ENCODE results near the gene STKLD1.

The STKLD1 gene

DNA sequence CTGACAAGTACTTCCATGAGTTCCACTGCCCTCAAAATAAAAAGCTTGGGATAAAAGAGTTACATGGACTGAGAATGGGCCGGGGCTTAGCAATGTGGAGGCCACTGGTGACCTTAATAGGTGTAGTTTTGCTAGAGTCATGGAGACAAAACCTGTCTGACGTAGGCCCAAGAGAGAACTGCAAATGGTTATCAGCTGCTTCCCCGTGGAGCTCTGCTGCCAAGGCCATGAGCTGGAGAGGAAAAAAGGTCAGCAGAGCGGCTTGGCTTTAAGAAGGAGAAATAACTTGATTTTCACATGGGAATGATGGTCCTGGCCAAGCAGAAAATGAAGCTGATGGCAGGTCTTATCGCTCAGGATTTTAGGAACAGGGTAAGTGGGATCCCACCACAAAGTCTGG is 36.5 kb upstream of the STKLD1 start:
- peaks cover 2% of the 10 kb centered on the region; the same call in 1 of the 2 replicates for H3K4me1 ChIP-seq (ENCODE audit: control insufficient read depth, insufficient read depth, low read length)
- CTCF ChIA-PET: interaction anchor here (0.6 to 1.7 kb wide), 6 partner anchors 10 to 160 kb away, joined by 3 to 6 read pairs (median 3); no protein-coding TSS in a partner anchor
- no peak overlapping the region for H3K27ac ChIP-seq (ENCODE audit: extremely low read depth, low read depth, low read length)
- POLR2A ChIA-PET: interaction anchor here (0.7 to 2.2 kb wide), 4 partner anchors 8 to 27 kb away, joined by 3 to 15 read pairs (median 4); partner anchors contain the start of genes MED22 and RPL7A
- H3K9me3 ChIP-seq (ENCODE audit: control insufficient read depth, insufficient read depth, low read depth, low read length): no peaks in the 10 kb centered on the region
- TF ChIP-seq ZNF280D (tag by site-specific recombination; IDR thresholded peaks at IDR 0.05): no peak
- no peak for TF ChIP-seq ZNF791 (tag by site-specific recombination; IDR thresholded peaks at IDR 0.05)
- no peak for TF ChIP-seq ZNF10 (tag by site-specific recombination; IDR thresholded peaks at IDR 0.05)
- H3K36me3 ChIP-seq (ENCODE audit: control insufficient read depth in 2 of 2, insufficient read depth in 1 of 2, low read length in 2 of 2): peaks cover 0 to 61% of the 10 kb centered on the region in 2 experiments; a peak in 1 of 3 replicates
- H3K4me3 ChIP-seq (ENCODE audit: low read depth, low read length): no peak overlapping the region

DNA sequence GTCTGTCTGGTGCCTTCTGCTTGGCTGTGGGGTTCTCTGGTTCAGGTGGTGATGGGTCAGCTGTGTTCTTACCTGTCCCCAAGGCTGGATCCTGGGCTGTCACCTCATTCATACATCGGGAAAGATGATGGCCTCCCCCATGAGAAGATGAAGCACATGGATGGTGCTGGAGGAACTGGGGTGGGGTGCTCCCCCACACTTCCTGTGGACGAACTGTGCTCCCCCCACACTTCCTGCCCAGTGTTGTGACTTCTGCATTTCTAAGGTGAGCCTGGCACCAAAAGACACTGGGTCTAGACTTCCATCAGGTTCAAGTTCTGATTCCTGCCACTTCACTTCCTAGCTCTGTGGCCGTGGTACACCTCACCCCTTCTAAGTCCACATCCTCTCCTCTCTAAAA is 35.9 kb upstream of the STKLD1 start:
- H3K27ac ChIP-seq (ENCODE audit: extremely low read depth, low read depth, low read length): no peak overlapping the region
- CTCF ChIA-PET: interaction anchor here (0.7 to 1.7 kb wide), 5 partner anchors 10 to 161 kb away, joined by 3 to 6 read pairs (median 3); no protein-coding TSS in a partner anchor

More for the DNA sequence above, 35.9 kb upstream of the STKLD1 start:
- Histone ChIP-seq H3K9me3 (ENCODE audit: control insufficient read depth, insufficient read depth, low read depth, low read length) (no peaks in the 10 kb centered on the region), H3K36me3 (ENCODE audit: control insufficient read depth in 2 of 2, insufficient read depth in 1 of 2, low read length in 2 of 2) (peaks cover 0 to 64% of the 10 kb centered on the region in 2 experiments; a peak in 1 of 3 replicates), H3K4me1 (ENCODE audit: control insufficient read depth, insufficient read depth, low read length) (no peaks in the 10 kb centered on the region), H3K4me3 (ENCODE audit: low read depth, low read length) (no peak overlapping the region)
- POLR2A ChIA-PET: interaction anchor here (1.0 to 2.2 kb wide), 4 partner anchors 8 to 16 kb away, joined by 3 to 15 read pairs (median 5); partner anchors contain the start of genes MED22, RPL7A, SURF1 and SURF2
- no peak for TF ChIP-seq ZNF518A (tag by site-specific recombination; conservative IDR thresholded peaks at IDR 0.05; ENCODE audit: low read depth)
- TF ChIP-seq, protein P1, sequence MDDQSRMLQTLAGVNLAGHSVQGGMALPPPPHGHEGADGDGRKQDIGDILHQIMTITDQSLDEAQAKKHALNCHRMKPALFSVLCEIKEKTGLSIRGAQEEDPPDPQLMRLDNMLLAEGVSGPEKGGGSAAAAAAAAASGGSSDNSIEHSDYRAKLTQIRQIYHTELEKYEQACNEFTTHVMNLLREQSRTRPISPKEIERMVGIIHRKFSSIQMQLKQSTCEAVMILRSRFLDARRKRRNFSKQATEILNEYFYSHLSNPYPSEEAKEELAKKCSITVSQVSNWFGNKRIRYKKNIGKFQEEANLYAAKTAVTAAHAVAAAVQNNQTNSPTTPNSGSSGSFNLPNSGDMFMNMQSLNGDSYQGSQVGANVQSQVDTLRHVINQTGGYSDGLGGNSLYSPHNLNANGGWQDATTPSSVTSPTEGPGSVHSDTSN (CRISPR knock-in tag; IDR thresholded peaks at IDR 0.05): no peak
- TF ChIP-seq, protein P2, sequence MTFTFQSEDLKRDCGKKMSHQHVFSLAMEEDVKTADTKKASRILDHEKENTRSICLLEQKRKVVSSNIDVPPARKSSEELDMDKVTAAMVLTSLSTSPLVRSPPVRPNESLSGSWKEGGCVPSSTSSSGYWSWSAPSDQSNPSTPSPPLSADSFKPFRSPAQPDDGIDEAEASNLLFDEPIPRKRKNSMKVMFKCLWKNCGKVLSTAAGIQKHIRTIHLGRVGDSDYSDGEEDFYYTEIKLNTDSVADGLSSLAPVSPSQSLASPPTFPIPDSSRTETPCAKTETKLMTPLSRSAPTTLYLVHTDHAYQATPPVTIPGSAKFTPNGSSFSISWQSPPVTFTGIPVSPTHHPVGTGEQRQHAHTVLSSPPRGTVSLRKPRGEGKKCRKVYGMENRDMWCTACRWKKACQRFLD (tag by site-specific recombination; IDR thresholded peaks at IDR 0.05): no peak
